ENCODE measurements around the gene PON2.

DNA sequence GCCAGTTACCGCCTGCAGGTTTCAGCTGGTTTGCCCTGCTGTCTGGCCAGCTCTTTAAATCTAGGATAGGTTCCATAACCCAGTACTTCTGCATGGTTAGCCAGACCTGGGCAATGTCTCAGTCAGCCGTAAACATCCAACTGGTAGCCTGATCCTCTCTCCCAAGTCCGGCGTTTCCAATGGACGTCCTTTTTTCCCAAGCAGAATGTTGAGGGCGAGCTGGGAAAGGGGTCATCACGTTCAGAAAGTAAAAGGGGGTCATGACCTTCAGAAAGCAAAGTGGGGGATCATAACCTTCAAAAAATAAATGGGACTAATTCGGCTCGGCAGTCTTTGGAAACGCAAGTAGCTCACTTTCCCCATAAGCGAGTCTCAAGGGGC lies 39.1 kb downstream of the PON2 start:
- TF ChIP-seq, protein P1, sequence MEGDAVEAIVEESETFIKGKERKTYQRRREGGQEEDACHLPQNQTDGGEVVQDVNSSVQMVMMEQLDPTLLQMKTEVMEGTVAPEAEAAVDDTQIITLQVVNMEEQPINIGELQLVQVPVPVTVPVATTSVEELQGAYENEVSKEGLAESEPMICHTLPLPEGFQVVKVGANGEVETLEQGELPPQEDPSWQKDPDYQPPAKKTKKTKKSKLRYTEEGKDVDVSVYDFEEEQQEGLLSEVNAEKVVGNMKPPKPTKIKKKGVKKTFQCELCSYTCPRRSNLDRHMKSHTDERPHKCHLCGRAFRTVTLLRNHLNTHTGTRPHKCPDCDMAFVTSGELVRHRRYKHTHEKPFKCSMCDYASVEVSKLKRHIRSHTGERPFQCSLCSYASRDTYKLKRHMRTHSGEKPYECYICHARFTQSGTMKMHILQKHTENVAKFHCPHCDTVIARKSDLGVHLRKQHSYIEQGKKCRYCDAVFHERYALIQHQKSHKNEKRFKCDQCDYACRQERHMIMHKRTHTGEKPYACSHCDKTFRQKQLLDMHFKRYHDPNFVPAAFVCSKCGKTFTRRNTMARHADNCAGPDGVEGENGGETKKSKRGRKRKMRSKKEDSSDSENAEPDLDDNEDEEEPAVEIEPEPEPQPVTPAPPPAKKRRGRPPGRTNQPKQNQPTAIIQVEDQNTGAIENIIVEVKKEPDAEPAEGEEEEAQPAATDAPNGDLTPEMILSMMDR (IDR thresholded peaks at IDR 0.05): no peak
- TF ChIP-seq EZH2 (IDR thresholded peaks at IDR 0.05; ENCODE audit: borderline replicate concordance, insufficient read depth, low read depth, low read length, poor library complexity, severe bottlenecking): no peak
